Measurements from ENCODE around the gene FAHD1.
"Not testable (repeated sequence)": the region's sequence is repeated elsewhere in the genome, so short reads cannot be mapped to it uniquely, and the experiment has no call there.

The FAHD1 gene

DNA sequence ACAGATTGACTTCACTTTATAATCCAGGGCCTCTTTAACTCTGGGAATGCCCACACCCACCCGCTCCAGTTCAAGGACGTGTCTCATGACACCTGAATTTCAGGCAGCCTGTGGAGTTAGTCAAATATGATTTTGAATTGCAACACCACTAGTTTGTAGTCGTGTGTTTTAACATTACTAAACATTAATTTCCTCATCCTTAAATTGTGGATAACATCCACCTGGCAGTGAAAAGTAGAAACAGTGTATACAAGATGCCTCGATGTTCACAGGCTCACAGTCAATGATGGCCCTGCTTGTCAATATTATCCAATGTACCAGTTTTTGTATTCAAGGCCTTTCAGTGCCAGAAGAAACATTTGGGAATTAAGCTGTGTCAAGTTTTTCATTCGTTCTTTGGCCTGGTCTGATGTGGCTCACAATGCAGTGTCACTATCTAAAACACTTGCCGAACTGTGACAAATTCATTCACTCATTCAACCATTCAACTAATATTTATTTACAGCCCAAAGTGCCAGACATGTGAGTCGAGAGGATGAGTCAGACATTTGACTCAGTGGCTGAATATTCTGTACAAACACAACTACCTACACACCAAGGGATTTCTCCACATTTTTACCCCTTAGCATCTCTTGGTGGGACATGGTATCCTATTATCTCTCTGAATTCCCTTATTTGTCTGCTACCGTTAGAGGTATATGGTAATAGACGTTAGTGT, 43.5 kb downstream of the FAHD1 start:
- H3K4me2 ChIP-seq: no peak overlapping the region
- no peaks in the 10 kb centered on the region for H4K20me1 ChIP-seq (ENCODE audit: insufficient read depth)
- H3K36me3 ChIP-seq (ENCODE audit: insufficient read depth): no peaks in the 10 kb centered on the region
- no peak overlapping the region for H3K9ac ChIP-seq
- no peak for TF ChIP-seq CTCF (conservative IDR thresholded peaks at IDR 0.05; ENCODE audit: low read depth, low read length)
- no peak overlapping the region for H2AFZ ChIP-seq (ENCODE audit: low read depth)
- H3K79me2 ChIP-seq (ENCODE audit: insufficient read depth, low read depth): no peaks in the 10 kb centered on the region
- peaks cover 23% of the 10 kb centered on the region for H3K4me1 ChIP-seq (ENCODE audit: low read depth, poor library complexity, severe bottlenecking)
- no peaks in the 10 kb centered on the region; the same call in 1 of the 2 replicates for H3K27me3 ChIP-seq (ENCODE audit: insufficient read depth, low read depth)
- no peak overlapping the region for H3K4me3 ChIP-seq (IDR thresholded peaks at IDR 0.05; ENCODE audit: insufficient read depth, low read depth, low read length)
- no peak overlapping the region for H3K27ac ChIP-seq

- Histone ChIP-seq H3K4me2 (no peak within 1 kb of the TSS), H3K4me1 (ENCODE audit: low read depth, poor library complexity, severe bottlenecking) (peaks cover 7% of the 10 kb centered on the region), H3K9ac (no peak within 1 kb of the TSS), H3K27ac (no peak within 1 kb of the TSS), H3K4me3 (IDR thresholded peaks at IDR 0.05; ENCODE audit: insufficient read depth, low read depth, low read length) (no peak within 1 kb of the TSS), H2AFZ (ENCODE audit: low read depth) (no peak within 1 kb of the TSS), H3K27me3 (ENCODE audit: insufficient read depth, low read depth) (no peaks in the 10 kb centered on the region; the same call in 1 of the 2 replicates), H4K20me1 (ENCODE audit: insufficient read depth) (no peaks in the 10 kb centered on the region), H3K36me3 (ENCODE audit: insufficient read depth) (no peaks in the 10 kb centered on the region), H3K79me2 (ENCODE audit: insufficient read depth, low read depth) (no peaks in the 10 kb centered on the region)
- no peak for TF ChIP-seq CTCF (conservative IDR thresholded peaks at IDR 0.05; ENCODE audit: low read depth, low read length)
These were observed 45.1 kb downstream of the FAHD1 start, which contains the start of gene MEIOB for GRCh38 chr16:1871974-1872635. Gene MEIOB, minus strand, starts transcription at chr16:1872164. Its CDS starts 3,989 bp downstream, at chr16:1868175.

- Histone ChIP-seq H2AFZ (ENCODE audit: low read depth) (no peak overlapping the region), H3K27ac (no peak overlapping the region), H3K4me2 (no peak overlapping the region), H3K4me3 (IDR thresholded peaks at IDR 0.05; ENCODE audit: insufficient read depth, low read depth, low read length) (no peak overlapping the region), H3K4me1 (ENCODE audit: low read depth, poor library complexity, severe bottlenecking) (no peaks in the 10 kb centered on the region), H3K27me3 (ENCODE audit: insufficient read depth, low read depth) (no peaks in the 10 kb centered on the region; the same call in 1 of the 2 replicates), H4K20me1 (ENCODE audit: insufficient read depth) (no peaks in the 10 kb centered on the region), H3K79me2 (ENCODE audit: insufficient read depth, low read depth) (no peaks in the 10 kb centered on the region), H3K36me3 (ENCODE audit: insufficient read depth) (no peaks in the 10 kb centered on the region), H3K9ac (no peak overlapping the region)
- TF ChIP-seq CTCF (conservative IDR thresholded peaks at IDR 0.05; ENCODE audit: low read depth, low read length): no peak
These were observed 47.8 kb downstream of the FAHD1 start for GRCh38 chr16:1874854-1875253.

- H3K27me3 ChIP-seq (ENCODE audit: insufficient read depth, low read depth); H3K4me2 ChIP-seq; H4K20me1 ChIP-seq (ENCODE audit: insufficient read depth); H2AFZ ChIP-seq (ENCODE audit: low read depth); H3K79me2 ChIP-seq (ENCODE audit: insufficient read depth, low read depth); H3K36me3 ChIP-seq (ENCODE audit: insufficient read depth); H3K4me3 ChIP-seq (IDR thresholded peaks at IDR 0.05; ENCODE audit: insufficient read depth, low read depth, low read length); H3K27ac ChIP-seq; H3K4me1 ChIP-seq (ENCODE audit: low read depth, poor library complexity, severe bottlenecking); H3K9ac ChIP-seq: not testable (repeated sequence)
These were observed 49.1 kb downstream of the FAHD1 start for GRCh38 chr16:1876066-1876465.

DNA sequence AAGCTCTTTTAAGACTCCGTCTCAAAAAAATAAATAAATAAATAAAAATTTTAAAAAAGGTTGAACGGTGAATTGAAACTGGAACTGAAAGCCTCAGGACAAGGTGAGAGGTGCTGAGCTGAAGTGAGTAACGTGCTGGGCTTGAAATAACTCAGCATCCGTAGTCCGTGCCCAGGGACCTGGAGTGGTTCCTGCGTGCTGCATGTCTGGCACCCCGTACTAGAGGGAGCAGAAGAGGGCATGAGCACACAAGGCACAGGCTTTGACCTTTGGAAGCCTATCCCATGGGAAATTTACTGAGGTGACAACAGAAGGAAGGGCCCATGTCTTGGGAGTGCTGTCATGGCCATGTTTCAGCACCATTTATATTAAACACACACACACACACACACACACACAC, 49.5 kb downstream of the FAHD1 start:
- H2AFZ ChIP-seq (ENCODE audit: low read depth): no peak overlapping the region
- no peak overlapping the region for H3K4me2 ChIP-seq
- H3K4me3 ChIP-seq (IDR thresholded peaks at IDR 0.05; ENCODE audit: insufficient read depth, low read depth, low read length): no peak overlapping the region
- no peaks in the 10 kb centered on the region for H4K20me1 ChIP-seq (ENCODE audit: insufficient read depth)
- H3K27ac ChIP-seq: no peak overlapping the region
- H3K27me3 ChIP-seq (ENCODE audit: insufficient read depth, low read depth): no peaks in the 10 kb centered on the region; the same call in 1 of the 2 replicates
- H3K36me3 ChIP-seq (ENCODE audit: insufficient read depth): no peaks in the 10 kb centered on the region
- no peaks in the 10 kb centered on the region for H3K4me1 ChIP-seq (ENCODE audit: low read depth, poor library complexity, severe bottlenecking)
- TF ChIP-seq CTCF (conservative IDR thresholded peaks at IDR 0.05; ENCODE audit: low read depth, low read length): no peak
- H3K9ac ChIP-seq: no peak overlapping the region
- no peaks in the 10 kb centered on the region for H3K79me2 ChIP-seq (ENCODE audit: insufficient read depth, low read depth)

Data from KMS-11 (cell line).